Stimulated activated naive CD8-positive, alpha-beta T cell treated with anti-CD3 and anti-CD28 coated beads, Interleukin-15, amount 100 ng/mL, for 72 hours (primary cell): ENCODE measurements around the gene ERCC1.

Experiments
- ATAC-seq: fragments of 150-1000 bp; cut with Tn5 transposase; 2 replicates; pipeline ENCODE4 v1.10.0; 2021; ENCODE audit warnings: mild to moderate bottlenecking, moderate library complexity
- DNase-seq, 2 donors: peaks; one replicate each; pipeline ENCODE4 v3.0.0; 2021 to 2022
- H3K27ac Mint-ChIP-seq, 2 donors: one replicate each; pipeline ENCODE4 v1.8.0; 2022; ENCODE audit warnings: mild to moderate bottlenecking in 2 of 2, mixed read lengths in 2 of 2, moderate library complexity in 2 of 2
- H3K27me3 Mint-ChIP-seq: one replicate; pipeline ENCODE4 v1.8.0; 2022; ENCODE audit warnings: mixed read lengths
- H3K4me1 Mint-ChIP-seq: one replicate; pipeline ENCODE4 v1.8.0; 2022; ENCODE audit warnings: mild to moderate bottlenecking, mixed read lengths
- H3K4me3 Mint-ChIP-seq, 2 donors: one replicate each; pipeline ENCODE4 v1.8.0; 2022; ENCODE audit warnings: mild to moderate bottlenecking in 2 of 2, mixed read lengths in 2 of 2, moderate library complexity in 1 of 2
- H3K9me3 Mint-ChIP-seq, 2 donors: one replicate each; pipeline ENCODE4 v1.8.0; 2022; ENCODE audit warnings: mixed read lengths in 2 of 2

ERCC1 gene

GRCh38 chr19:45423589-45424190 lies at the start of gene ERCC1:
Gene ERCC1, minus strand, starts transcription at chr19:45423917. Its CDS starts 543 bp downstream, at chr19:45423374.
- Mint-ChIP-seq H3K27me3 (peaks cover 7% of the 10 kb centered on the region), H3K4me1 (peaks cover 78% of the 10 kb centered on the region), H3K9me3 (no peaks in the 10 kb centered on the region), H3K4me3 (peak within 1 kb of the TSS; percentile 92 to 97), H3K27ac (peak within 1 kb of the TSS; percentile 92 to 93)
- peak; percentile 90 for ATAC-seq
- DNase-seq: peak; percentile 78 to 88

- Mint-ChIP-seq H3K4me3 (no peak overlapping the region), H3K27me3 (peaks cover 67% of the 10 kb centered on the region)
- no peak for ATAC-seq
Observed at GRCh38 chr19:45473367-45473681, 49.6 kb upstream of the ERCC1 start.

GRCh38 chr19:45472563-45473366 lies 49.0 kb upstream of the ERCC1 start:
- no peak for DNase-seq
- no peaks in the 10 kb centered on the region for H3K9me3 Mint-ChIP-seq
- ATAC-seq: no peak
- H3K27ac Mint-ChIP-seq: peak overlapping the region in 1 of 2 donors; percentile 28
- peak overlapping the region; percentile 7 to 33 for H3K4me3 Mint-ChIP-seq
- peaks cover 61% of the 10 kb centered on the region for H3K4me1 Mint-ChIP-seq
- peaks cover 67% of the 10 kb centered on the region for H3K27me3 Mint-ChIP-seq

More at GRCh38 chr19:45473367-45473681, 49.6 kb upstream of the ERCC1 start:
- Mint-ChIP-seq H3K4me1 (peaks cover 61% of the 10 kb centered on the region), H3K27ac (no peak overlapping the region), H3K9me3 (no peaks in the 10 kb centered on the region)
- no peak for DNase-seq

- DNase-seq (no peak), ATAC-seq (no peak)
- Mint-ChIP-seq H3K4me1 (peaks cover 61% of the 10 kb centered on the region), H3K27me3 (peaks cover 63% of the 10 kb centered on the region), H3K4me3 (peak overlapping the region in 1 of 2 donors; percentile 16), H3K9me3 (no peaks in the 10 kb centered on the region), H3K27ac (peak overlapping the region in 1 of 2 donors; percentile 43)
Observed at GRCh38 chr19:45471931-45472562, 48.3 kb upstream of the ERCC1 start.

GRCh38 chr19:45471111-45471930 lies 47.6 kb upstream of the ERCC1 start:
- no peaks in the 10 kb centered on the region for H3K9me3 Mint-ChIP-seq
- no peak for DNase-seq
- H3K27me3 Mint-ChIP-seq: peaks cover 56% of the 10 kb centered on the region
- peak overlapping the region in 1 of 2 donors; percentile 16 for H3K4me3 Mint-ChIP-seq
- ATAC-seq: no peak
- H3K4me1 Mint-ChIP-seq: peaks cover 57% of the 10 kb centered on the region
- peak overlapping the region in 1 of 2 donors; percentile 43 for H3K27ac Mint-ChIP-seq

- ATAC-seq: no peak
- H3K27me3 Mint-ChIP-seq: peaks cover 54% of the 10 kb centered on the region
- H3K27ac Mint-ChIP-seq: no peak overlapping the region
- H3K4me1 Mint-ChIP-seq: peaks cover 54% of the 10 kb centered on the region
- DNase-seq: no peak
- H3K9me3 Mint-ChIP-seq: no peaks in the 10 kb centered on the region
- H3K4me3 Mint-ChIP-seq: peak overlapping the region in 1 of 2 donors; percentile 98
Observed at GRCh38 chr19:45470762-45471081, 47.0 kb upstream of the ERCC1 start.

- Mint-ChIP-seq H3K27ac (peak overlapping the region; percentile 99 to 100), H3K4me3 (peak overlapping the region; percentile 92 to 98), H3K27me3 (peaks cover 56% of the 10 kb centered on the region), H3K4me1 (peaks cover 52% of the 10 kb centered on the region), H3K9me3 (no peaks in the 10 kb centered on the region)
- DNase-seq (no peak), ATAC-seq (no peak)
Observed at GRCh38 chr19:45469945-45470761, 46.4 kb upstream of the ERCC1 start.

- peak overlapping the region; percentile 99 to 100 for H3K27ac Mint-ChIP-seq
- peaks cover 48% of the 10 kb centered on the region for H3K4me1 Mint-ChIP-seq
- H3K4me3 Mint-ChIP-seq: peak overlapping the region; percentile 92 to 98
- peak; percentile 96 to 97 for DNase-seq
- H3K9me3 Mint-ChIP-seq: no peaks in the 10 kb centered on the region
- peak; percentile 90 for ATAC-seq
- peaks cover 56% of the 10 kb centered on the region for H3K27me3 Mint-ChIP-seq
Observed at GRCh38 chr19:45469132-45469944, 45.6 kb upstream of the ERCC1 start.

- Mint-ChIP-seq H3K27me3 (peaks cover 51% of the 10 kb centered on the region), H3K9me3 (no peaks in the 10 kb centered on the region), H3K27ac (peak overlapping the region; percentile 99 to 100), H3K4me3 (peak overlapping the region; percentile 92 to 98), H3K4me1 (peaks cover 48% of the 10 kb centered on the region)
- ATAC-seq: peak; percentile 68
- no peak for DNase-seq
Observed at GRCh38 chr19:45468803-45469131, 45.0 kb upstream of the ERCC1 start.

- H3K4me1 Mint-ChIP-seq: peaks cover 48% of the 10 kb centered on the region
- peaks cover 45% of the 10 kb centered on the region for H3K27me3 Mint-ChIP-seq
- H3K27ac Mint-ChIP-seq: peak overlapping the region; percentile 98 to 99
- peak overlapping the region; percentile 92 to 98 for H3K4me3 Mint-ChIP-seq
- ATAC-seq: no peak
- no peaks in the 10 kb centered on the region for H3K9me3 Mint-ChIP-seq
- peak; percentile 49 to 50 for DNase-seq
Observed at GRCh38 chr19:45468159-45468651, 44.5 kb upstream of the ERCC1 start.

GRCh38 chr19:45467456-45468158 lies 43.9 kb upstream of the ERCC1 start, which contains the start of gene FOSB:
Gene FOSB, plus strand, starts transcription at chr19:45467996. Its CDS starts 591 bp downstream, at chr19:45468587.
- Mint-ChIP-seq H3K27me3 (peaks cover 39% of the 10 kb centered on the region), H3K9me3 (no peaks in the 10 kb centered on the region), H3K27ac (peak within 1 kb of the TSS; percentile 98 to 99), H3K4me1 (peaks cover 44% of the 10 kb centered on the region), H3K4me3 (peak within 1 kb of the TSS; percentile 92 to 98)
- DNase-seq: peak; percentile 95 to 96
- peak; percentile 26 for ATAC-seq

- peak overlapping the region; percentile 89 to 99 for H3K27ac Mint-ChIP-seq
- no peaks in the 10 kb centered on the region for H3K9me3 Mint-ChIP-seq
- peaks cover 42% of the 10 kb centered on the region for H3K4me1 Mint-ChIP-seq
- no peak for ATAC-seq
- peak overlapping the region; percentile 92 to 98 for H3K4me3 Mint-ChIP-seq
- DNase-seq: no peak
- H3K27me3 Mint-ChIP-seq: peaks cover 34% of the 10 kb centered on the region
Observed at GRCh38 chr19:45467115-45467455, 43.4 kb upstream of the ERCC1 start.

GRCh38 chr19:45464852-45465441 lies 41.2 kb upstream of the ERCC1 start:
- Mint-ChIP-seq H3K27ac (no peak overlapping the region), H3K4me1 (peaks cover 26% of the 10 kb centered on the region), H3K9me3 (no peaks in the 10 kb centered on the region), H3K4me3 (no peak overlapping the region), H3K27me3 (peaks cover 25% of the 10 kb centered on the region)
- DNase-seq (no peak), ATAC-seq (no peak)
